K562 (cell line): ENCODE data around the gene SEC61A1.

Experiments
- BACH1 ChIP-seq: fragments of 200-800 bp; sonication (Bioruptor generic); IDR thresholded peaks from 2 replicates; pipeline ENCODE4 v1.6.1; 2016; ENCODE audit warnings: missing genetic modification characterization, missing compliant biosample characterization
- CHD2 ChIP-seq: IDR thresholded peaks from 2 replicates; pipeline ENCODE4 v1.6.1; 2011; ENCODE audit warnings: low read depth, low read length
- CTCF ChIP-seq, 3 experiments: IDR thresholded peaks in 2 of 3; conservative IDR thresholded peaks in 1 of 3; 2 replicates each; pipeline ENCODE4 v1.5.1; 2011 to 2012; ENCODE audit warnings: low read length in 3 of 3, mild to moderate bottlenecking in 3 of 3, control low read depth in 2 of 3, improper control_type of control experiment in 1 of 3, inconsistent platforms in 1 of 3, low read depth in 1 of 3, mixed read lengths in 1 of 3, moderate library complexity in 1 of 3; ENCODE audit not compliant: insufficient read depth in 2 of 3
- GTF3C2 ChIP-seq: IDR thresholded peaks from 3 replicates; pipeline ENCODE4 v1.6.1; 2011; ENCODE audit warnings: borderline replicate concordance, mild to moderate bottlenecking, moderate library complexity; ENCODE audit not compliant: insufficient read length; ENCODE audit errors: extremely low read depth
- IRF2 ChIP-seq: sonication (generic); formaldehyde crosslinking; IDR thresholded peaks from 2 replicates; pipeline ENCODE4 v1.8.1; 2022; ENCODE audit warnings: mild to moderate bottlenecking, missing genetic modification reagents
- NR2F6 ChIP-seq: fragments of 450-650 bp; formaldehyde crosslinking; IDR thresholded peaks from 2 replicates; pipeline ENCODE4 v1.4.0; 2020; ENCODE audit warnings: mild to moderate bottlenecking
- PHF21A ChIP-seq: fragments of 450-650 bp; IDR thresholded peaks from 2 replicates; pipeline ENCODE4 v1.6.1; 2017; ENCODE audit warnings: low read depth, borderline replicate concordance
- TAF7 ChIP-seq: fragments of 450-650 bp; IDR thresholded peaks from 2 replicates; pipeline ENCODE4 v1.6.1; 2016; ENCODE audit warnings: missing genetic modification characterization, missing compliant biosample characterization
- YY1 ChIP-seq, 3 experiments: IDR thresholded peaks; 2 replicates each; pipeline ENCODE4 v1.6.1; 2011; ENCODE audit warnings: low read length in 2 of 3, mild to moderate bottlenecking in 2 of 3, moderate library complexity in 2 of 3, borderline replicate concordance in 1 of 3, control low read depth in 1 of 3, low read depth in 1 of 3; ENCODE audit not compliant: insufficient read depth in 3 of 3, insufficient replicate concordance in 2 of 3, control insufficient read depth in 1 of 3, insufficient read length in 1 of 3; ENCODE audit errors: extremely low read depth in 1 of 3
- ZBTB8A ChIP-seq: fragments of 450-650 bp; IDR thresholded peaks from 2 replicates; pipeline ENCODE4 v1.6.1; 2018; ENCODE audit warnings: mild to moderate bottlenecking, moderate library complexity; ENCODE audit not compliant: partially characterized antibody
- ZNF146 ChIP-seq: IDR thresholded peaks from one replicate; pipeline ENCODE4 v1.6.1; 2018; ENCODE audit warnings: missing compliant biosample characterization; ENCODE audit not compliant: unreplicated experiment
- ZNF197 ChIP-seq: fragments of 200-800 bp; sonication (Bioruptor generic); IDR thresholded peaks from 2 replicates; pipeline ENCODE4 v1.6.1; 2016; ENCODE audit warnings: low read depth, missing genetic modification characterization, missing compliant biosample characterization
- ZNF274 ChIP-seq: IDR thresholded peaks from 2 replicates; pipeline ENCODE4 v1.6.1; 2011; ENCODE audit warnings: low read depth, mild to moderate bottlenecking, low read length, moderate library complexity, borderline replicate concordance

- no peak for TF ChIP-seq ZNF197 (CRISPR knock-in tag)
- TF ChIP-seq TAF7 (tag) = no peak
- TF ChIP-seq NR2F6 (CRISPR knock-in tag) = no peak
- no peak for TF ChIP-seq GTF3C2
- TF ChIP-seq PHF21A = no peak
- no peak for TF ChIP-seq ZNF274
- no peak for TF ChIP-seq YY1 (IDR thresholded peaks at IDR 0.05; ENCODE audit: borderline replicate concordance in 1 of 3, control insufficient read depth in 1 of 3, extremely low read depth in 1 of 3, insufficient read depth in 3 of 3, insufficient read length in 1 of 3, insufficient replicate concordance in 2 of 3, low read depth in 1 of 3, low read length in 2 of 3)
- no peak for TF ChIP-seq IRF2 (CRISPR knock-in tag)
- TF ChIP-seq ZNF146 (CRISPR knock-in tag) = no peak
- TF ChIP-seq CTCF (IDR thresholded peaks at IDR 0.05 in 2 of 3, conservative IDR thresholded peaks at IDR 0.05 in 1 of 3; ENCODE audit: insufficient read depth in 2 of 3, low read depth in 1 of 3, low read length in 3 of 3) = no peak
- TF ChIP-seq CHD2 = no peak
- no peak for TF ChIP-seq ZBTB8A
- TF ChIP-seq BACH1 (tag) = no peak
Observed at GRCh38 chr3:128069271-128069670, 17.0 kb downstream of the SEC61A1 start.
